H1 (cell line): ENCODE results near the gene AGBL4. TPM values are rescaled to one million over a fixed set of nuclear protein-coding genes. Genes with fewer than 3 reads are reported as not detected.

Experiments used
- CTCF ChIA-PET: fragments of 300-600 bp; sonication (Branson Sonifier 250); formaldehyde crosslinking; loops from one replicate; lab custom pipeline; 2021; ENCODE audit not compliant: partially characterized antibody; lab: Charles Lee
- POLR2A ChIA-PET: fragments of 300-600 bp; sonication (Branson Sonifier 250); formaldehyde crosslinking; loops from one replicate; lab custom pipeline; 2021; ENCODE audit warnings: inconsistent platforms; ENCODE audit not compliant: partially characterized antibody; lab: Charles Lee
- DNase-seq, 2 experiments: peaks; one replicate each; pipeline versions ENCODE4 v3.0.0 to v3.0.0-alpha.2; 2010 to 2022; ENCODE audit warnings: low spot score in 2 of 2, low read depth in 1 of 2, mixed read lengths in 1 of 2
- FAIRE-seq: peaks from 2 replicates; lab custom pipeline; 2011; peaks lifted over from hg19 to GRCh38; lab: Jason Lieb, UNC
- H2AFZ ChIP-seq: 2 replicates; pipeline ENCODE4 v1.8.1; 2012; ENCODE audit warnings: low read length, inconsistent platforms
- H2AK5ac ChIP-seq: 2 replicates; pipeline ENCODE4 v1.6.1; 2013; ENCODE audit warnings: low read depth, low read length
- H2BK120ac ChIP-seq: replicated peaks from 2 replicates; pipeline ENCODE3; 2013; ENCODE audit warnings: low read depth, low read length, inconsistent platforms
- H2BK12ac ChIP-seq: 2 replicates; pipeline ENCODE4 v1.6.1; 2013; ENCODE audit warnings: low read depth, low read length
- H2BK15ac ChIP-seq: 2 replicates; pipeline ENCODE4 v1.6.1; 2013; ENCODE audit warnings: low read length
- H2BK20ac ChIP-seq: 2 replicates; pipeline ENCODE4 v1.6.1; 2013; ENCODE audit warnings: low read length
- H2BK5ac ChIP-seq: 2 replicates; pipeline ENCODE4 v1.6.1; 2013; ENCODE audit warnings: low read depth, low read length
- H3K14ac ChIP-seq: 2 replicates; pipeline ENCODE4 v1.6.1; 2013; ENCODE audit warnings: inconsistent platforms; ENCODE audit not compliant: insufficient read length
- H3K18ac ChIP-seq: 2 replicates; pipeline ENCODE4 v1.6.1; 2013; ENCODE audit warnings: low read length; ENCODE audit errors: extremely low read depth
- H3K23ac ChIP-seq: 2 replicates; pipeline ENCODE4 v1.6.1; 2013; ENCODE audit warnings: inconsistent platforms; ENCODE audit not compliant: insufficient read length
- H3K23me2 ChIP-seq: 2 replicates; pipeline ENCODE4 v1.6.1; 2013; ENCODE audit warnings: low read depth, low read length
- H3K27ac ChIP-seq: 2 replicates; pipeline ENCODE4 v1.6.1; 2011; ENCODE audit warnings: low read depth, low read length, inconsistent platforms
- H3K27me3 ChIP-seq, 4 experiments: replicated peaks in 1 of 4; 1 replicate in 1 of 4; 2 replicates in 3 of 4; pipeline versions ENCODE4 v1.6.1 to v1.8.1; 2011 to 2013; ENCODE audit warnings: low read length in 3 of 4, mild to moderate bottlenecking in 3 of 4, inconsistent platforms in 2 of 4, mixed read lengths in 2 of 4, moderate library complexity in 1 of 4; ENCODE audit not compliant: control insufficient read depth in 3 of 4, insufficient read depth in 3 of 4; ENCODE audit errors: extremely low read depth in 1 of 4
- H3K36me3 ChIP-seq, 4 experiments: 2 replicates each; pipeline versions ENCODE4 v1.6.1 to v1.8.1; 2011 to 2013; ENCODE audit warnings: mild to moderate bottlenecking in 4 of 4, low read length in 3 of 4, moderate library complexity in 2 of 4, control low read depth in 1 of 4, inconsistent platforms in 1 of 4; ENCODE audit not compliant: insufficient read depth in 4 of 4, control insufficient read depth in 2 of 4
- H3K4ac ChIP-seq: replicated peaks from 2 replicates; pipeline ENCODE3; 2013; ENCODE audit warnings: low read length, low read depth, mixed read lengths, inconsistent platforms; ENCODE audit not compliant: insufficient read length
- H3K4me1 ChIP-seq, 4 experiments: replicated peaks in 1 of 4; 1 replicate in 1 of 4; 2 replicates in 3 of 4; pipeline versions ENCODE4 v1.6.1 to v1.8.1; 2011 to 2013; ENCODE audit warnings: low read length in 3 of 4, inconsistent platforms in 2 of 4, mixed read lengths in 1 of 4; ENCODE audit not compliant: insufficient read depth in 4 of 4, control insufficient read depth in 3 of 4
- H3K4me2 ChIP-seq, 2 experiments: 2 replicates each; pipeline versions ENCODE4 v1.6.1 to v1.8.1; 2011 to 2013; ENCODE audit warnings: low read depth in 2 of 2, low read length in 2 of 2, control low read depth in 1 of 2, inconsistent platforms in 1 of 2, mild to moderate bottlenecking in 1 of 2; ENCODE audit not compliant: insufficient read depth in 1 of 2
- H3K4me3 ChIP-seq, 4 experiments: fragments of 200-600, 300-600 bp in 1 of 4; sonication (generic), shearing (Covaris generic), sonication (Bioruptor Twin) in 1 of 4; 2 replicates each; pipeline versions ENCODE4 v1.5.1 to v1.8.1; 2011 to 2016; ENCODE audit warnings: low read length in 4 of 4, low read depth in 3 of 4, control low read depth in 2 of 4, inconsistent platforms in 2 of 4, mild to moderate bottlenecking in 2 of 4, mixed read lengths in 1 of 4, moderate library complexity in 1 of 4; ENCODE audit not compliant: insufficient read depth in 2 of 4; ENCODE audit errors: extremely low read depth in 1 of 4
- H3K56ac ChIP-seq: replicated peaks from 2 replicates; pipeline ENCODE3; 2013; ENCODE audit warnings: low read depth, mild to moderate bottlenecking, mixed read lengths, low read length, inconsistent platforms; ENCODE audit not compliant: insufficient read length
- H3K79me1 ChIP-seq: 2 replicates; pipeline ENCODE4 v1.6.1; 2013; ENCODE audit warnings: low read depth, low read length, control low read depth
- H3K79me2 ChIP-seq, 2 experiments: 2 replicates each; pipeline versions ENCODE4 v1.6.1 to v1.8.1; 2012 to 2013; ENCODE audit warnings: low read length in 2 of 2, mild to moderate bottlenecking in 2 of 2, inconsistent platforms in 1 of 2; ENCODE audit not compliant: insufficient read depth in 2 of 2, control insufficient read depth in 1 of 2
- H3K9ac ChIP-seq, 4 experiments: replicated peaks in 1 of 4; 1 replicate in 1 of 4; 2 replicates in 3 of 4; pipeline versions ENCODE4 v1.6.1 to v1.8.1; 2011 to 2013; ENCODE audit warnings: low read depth in 3 of 4, low read length in 3 of 4, control low read depth in 2 of 4, mild to moderate bottlenecking in 2 of 4, moderate library complexity in 2 of 4, inconsistent platforms in 1 of 4; ENCODE audit errors: extremely low read depth in 1 of 4
- H3K9me3 ChIP-seq, 2 experiments: 2 replicates each; pipeline versions ENCODE4 v1.6.1 to v1.8.1; 2012 to 2013; ENCODE audit warnings: mild to moderate bottlenecking in 2 of 2, moderate library complexity in 2 of 2, control low read depth in 1 of 2, inconsistent platforms in 1 of 2, low read depth in 1 of 2, low read length in 1 of 2, mixed read lengths in 1 of 2; ENCODE audit not compliant: insufficient read depth in 2 of 2
- H4K20me1 ChIP-seq, 2 experiments: replicated peaks in 1 of 2; 2 replicates each; pipeline versions ENCODE3 to v1.8.1; 2011 to 2013; ENCODE audit warnings: inconsistent platforms in 2 of 2, low read length in 2 of 2, mild to moderate bottlenecking in 1 of 2; ENCODE audit not compliant: insufficient read depth in 2 of 2, control insufficient read depth in 1 of 2
- H4K5ac ChIP-seq: 2 replicates; pipeline ENCODE4 v1.6.1; 2013; ENCODE audit warnings: low read length, low read depth, mixed read lengths, inconsistent platforms; ENCODE audit not compliant: insufficient read length
- H4K8ac ChIP-seq: 2 replicates; pipeline ENCODE4 v1.8.0; 2013; ENCODE audit warnings: mild to moderate bottlenecking, moderate library complexity, low read length, inconsistent platforms; ENCODE audit not compliant: insufficient read depth; ENCODE audit errors: extremely low read depth
- H4K91ac ChIP-seq: replicated peaks from 2 replicates; pipeline ENCODE3; 2013; ENCODE audit warnings: low read length, mixed read lengths, inconsistent platforms; ENCODE audit not compliant: insufficient read length
- BCL11A ChIP-seq, 2 experiments: IDR thresholded peaks; one replicate each; pipeline ENCODE4 v1.6.1; 2011; ENCODE audit warnings: low read depth in 2 of 2, low read length in 2 of 2, mild to moderate bottlenecking in 2 of 2
- EZH2 ChIP-seq: fragments of 200-600 bp; sonication (generic); IDR thresholded peaks from 2 replicates; pipeline ENCODE4 v1.7.1; 2012; ENCODE audit warnings: low read depth, mild to moderate bottlenecking, moderate library complexity, low read length, inconsistent platforms; ENCODE audit not compliant: severe bottlenecking
- RXRA ChIP-seq: IDR thresholded peaks from 2 replicates; pipeline ENCODE4 v1.6.1; 2011; ENCODE audit warnings: low read depth, mild to moderate bottlenecking, low read length, moderate library complexity; ENCODE audit not compliant: insufficient read depth
- TBP ChIP-seq: IDR thresholded peaks from 2 replicates; pipeline ENCODE4 v1.6.1; 2011; ENCODE audit warnings: low read depth, low read length, improper control_type of control experiment
- USF2 ChIP-seq: IDR thresholded peaks from 2 replicates; pipeline ENCODE4 v1.6.1; 2011; ENCODE audit warnings: low read length, improper control_type of control experiment
- WGBS, 2 experiments: shearing (Covaris generic) in 1 of 2; methylation state at CpG; one replicate each; pipeline versions ENCODE4 v1.1.6 to v1.1.7; 2013 to 2015; ENCODE audit warnings: low lambda C conversion rate in 2 of 2, mixed read lengths in 2 of 2, inconsistent platforms in 1 of 2, low coverage in 1 of 2, missing lambda C conversion rate in 1 of 2; ENCODE audit not compliant: insufficient replicate concordance in 2 of 2, insufficient coverage in 1 of 2, insufficient read length in 1 of 2; ENCODE audit errors: extremely low coverage in 1 of 2, missing lambda C conversion rate in 1 of 2; 5-methylcytosine and 5-hydroxymethylcytosine counted together
- polyA plus RNA-seq, 7 experiments: library from polyadenylated mRNA; depleted of rRNA in 3 of 7; stranded (reverse) in 5 of 7; unstranded in 2 of 7; fragments of >200 nt in 5 of 7; fragments of 200-250 nt in 2 of 7; gene quantifications; 1 replicate in 5 of 7; 2 replicates in 1 of 7; 4 replicates in 1 of 7; pipeline versions ENCODE4 v1.2.1 to v1.2.3, GENCODE V29; 2011 to 2013; ENCODE audit warnings: missing spikeins in 2 of 7, mixed read lengths in 2 of 7
- total RNA-seq: library from RNA; stranded (reverse); fragmentation: NEBNext Ultra II Directional; extraction: Animal tissue kit (Norgen Biotek cat#: 25700); gene quantifications from 2 replicates; pipeline ENCODE4 v1.2.1, GENCODE V29; 2021

The AGBL4 gene
- total and polyA plus RNA-seq, 2 of the 8 experiments (the other 6 are each of a cell fraction or from before 2014, with no cell fraction given), result 0.41 to 0.45 TPM

GRCh38 chr1:49541096-49541752, 482.5 kb downstream of the AGBL4 start:
- Histone ChIP-seq H3K9me3 (peaks cover 56 to 67% of the 10 kb centered on the region in 2 experiments), H3K4me2 (no peak overlapping the region)
- TF ChIP-seq BCL11A (IDR thresholded peaks at IDR 0.05; ENCODE audit: low read depth in 2 of 2, low read length in 2 of 2), result no peak
- no peak for TF ChIP-seq EZH2
- no peak for TF ChIP-seq USF2
- no peak for TF ChIP-seq TBP
- no peak for TF ChIP-seq RXRA

More at GRCh38 chr1:49541096-49541752, 482.5 kb downstream of the AGBL4 start:
- no peak for FAIRE-seq
- Histone ChIP-seq H3K27me3 (no peaks in the 10 kb centered on the region), H4K91ac (no peak overlapping the region), H3K23ac (no peak overlapping the region), H3K79me2 (no peaks in the 10 kb centered on the region), H3K27ac (no peak overlapping the region), H3K4ac (no peak overlapping the region), H3K36me3 (no peaks in the 10 kb centered on the region; a peak in 2 of 8 replicates), H3K23me2 (no peaks in the 10 kb centered on the region), H4K5ac (no peak overlapping the region), H2BK12ac (no peak overlapping the region), H3K18ac (no peak overlapping the region), H3K9ac (no peak overlapping the region), H3K14ac (no peak overlapping the region), H3K4me3 (no peak overlapping the region), H3K79me1 (no peaks in the 10 kb centered on the region), H2BK5ac (no peak overlapping the region), H3K56ac (no peak overlapping the region), H2BK120ac (no peak overlapping the region), H2AK5ac (no peak overlapping the region), H2AFZ (no peak overlapping the region), H4K8ac (no peak overlapping the region), H4K20me1 (no peaks in the 10 kb centered on the region), H2BK20ac (no peak overlapping the region), H2BK15ac (no peak overlapping the region), H3K4me1 (no peaks in the 10 kb centered on the region)
- 81% methylated on average over 18 of the region's 24 CpGs; no CpG with 5 or more reads in 1 of the 2 experiments for WGBS, 2 experiments
- CTCF ChIA-PET, result no interaction called here
- POLR2A ChIA-PET, result no interaction called here
- DNase-seq, result no peak
